Measurements from ENCODE around the gene SFMBT1.

SFMBT1 gene

DNA sequence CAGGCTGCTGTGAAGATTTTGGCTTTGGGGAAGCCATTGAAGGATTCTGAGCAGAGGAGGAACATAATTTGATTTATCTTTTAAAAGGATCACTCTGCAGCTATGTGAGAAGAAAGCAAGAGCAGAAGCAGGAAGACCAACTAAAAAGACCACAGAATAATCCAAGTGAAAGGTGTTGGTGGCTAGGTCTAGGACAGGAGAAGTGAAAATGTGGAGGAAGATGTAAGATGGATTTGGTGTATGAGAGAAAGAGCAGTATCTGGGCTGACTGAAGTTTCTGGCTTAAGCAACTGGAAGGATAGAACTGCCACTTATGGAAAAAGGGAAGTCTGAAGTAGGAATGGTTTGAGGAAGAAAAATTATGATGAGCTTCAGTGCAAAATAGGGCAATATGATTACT lies 62.0 kb downstream of the SFMBT1 start:
- TF ChIP-seq ZNF48 (tag by site-specific recombination; IDR thresholded peaks at IDR 0.05) (no peak), ZNF132 (tag by site-specific recombination; IDR thresholded peaks at IDR 0.05; ENCODE audit: borderline replicate concordance) (no peak), ZBTB7A (tag by site-specific recombination; IDR thresholded peaks at IDR 0.05; ENCODE audit: low read depth) (no peak)
- ChIA-PET CTCF (interaction anchor here (0.6 to 0.9 kb wide), 3 partner anchors 13 to 1352 kb away, joined by 3 to 4 read pairs (median 3); no protein-coding TSS in a partner anchor), POLR2A (no interaction called here)
- Histone ChIP-seq H3K4me3 (ENCODE audit: low read depth, low read length) (no peak overlapping the region), H3K36me3 (ENCODE audit: control insufficient read depth in 2 of 2, insufficient read depth in 1 of 2, low read length in 2 of 2) (no peaks in the 10 kb centered on the region), H3K4me1 (ENCODE audit: control insufficient read depth, insufficient read depth, low read length) (no peaks in the 10 kb centered on the region), H3K27ac (ENCODE audit: extremely low read depth, low read depth, low read length) (no peak overlapping the region), H3K9me3 (ENCODE audit: control insufficient read depth, insufficient read depth, low read depth, low read length) (no peaks in the 10 kb centered on the region)

DNA sequence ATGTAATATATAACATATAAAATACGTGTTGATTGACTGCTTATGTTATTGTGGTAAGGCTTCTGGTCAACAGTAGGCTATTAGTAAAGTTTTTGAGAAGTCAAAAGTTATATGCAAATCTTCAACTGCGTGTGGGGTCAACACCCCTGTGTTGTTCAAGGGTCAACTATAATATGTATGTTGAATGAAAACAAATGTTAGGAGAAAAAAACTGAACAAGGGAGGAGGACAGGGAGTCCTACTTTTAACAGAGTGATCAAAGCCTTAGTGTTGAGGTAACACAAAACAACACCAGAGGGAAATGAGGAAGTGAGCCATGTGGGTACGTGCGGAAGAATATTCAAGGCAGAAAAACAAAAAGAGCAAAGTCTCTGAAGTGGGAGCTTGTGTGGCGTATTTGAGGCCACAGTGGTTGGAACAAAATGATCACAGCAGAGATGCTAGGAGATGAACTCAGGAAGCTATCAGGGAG lies 62.5 kb downstream of the SFMBT1 start:
- ChIA-PET POLR2A (no interaction called here), CTCF (interaction anchor here (0.6 kb wide), 1 partner anchor 1353 kb away, joined by 3 read pairs; no protein-coding TSS in a partner anchor)
- no peaks in the 10 kb centered on the region for H3K4me1 ChIP-seq (ENCODE audit: control insufficient read depth, insufficient read depth, low read length)
- H3K27ac ChIP-seq (ENCODE audit: extremely low read depth, low read depth, low read length) = no peak overlapping the region
- no peak overlapping the region for H3K4me3 ChIP-seq (ENCODE audit: low read depth, low read length)
- no peaks in the 10 kb centered on the region for H3K36me3 ChIP-seq (ENCODE audit: control insufficient read depth in 2 of 2, insufficient read depth in 1 of 2, low read length in 2 of 2)
- H3K9me3 ChIP-seq (ENCODE audit: control insufficient read depth, insufficient read depth, low read depth, low read length) = no peaks in the 10 kb centered on the region
- TF ChIP-seq EGR2 (tag by site-specific recombination; IDR thresholded peaks at IDR 0.05; ENCODE audit: low read depth) = no peak
- no peak for TF ChIP-seq ZNF138 (tag by site-specific recombination; IDR thresholded peaks at IDR 0.05; ENCODE audit: borderline replicate concordance)
- no peak for TF ChIP-seq ZNF132 (tag by site-specific recombination; IDR thresholded peaks at IDR 0.05; ENCODE audit: borderline replicate concordance)
- TF ChIP-seq, protein P1, sequence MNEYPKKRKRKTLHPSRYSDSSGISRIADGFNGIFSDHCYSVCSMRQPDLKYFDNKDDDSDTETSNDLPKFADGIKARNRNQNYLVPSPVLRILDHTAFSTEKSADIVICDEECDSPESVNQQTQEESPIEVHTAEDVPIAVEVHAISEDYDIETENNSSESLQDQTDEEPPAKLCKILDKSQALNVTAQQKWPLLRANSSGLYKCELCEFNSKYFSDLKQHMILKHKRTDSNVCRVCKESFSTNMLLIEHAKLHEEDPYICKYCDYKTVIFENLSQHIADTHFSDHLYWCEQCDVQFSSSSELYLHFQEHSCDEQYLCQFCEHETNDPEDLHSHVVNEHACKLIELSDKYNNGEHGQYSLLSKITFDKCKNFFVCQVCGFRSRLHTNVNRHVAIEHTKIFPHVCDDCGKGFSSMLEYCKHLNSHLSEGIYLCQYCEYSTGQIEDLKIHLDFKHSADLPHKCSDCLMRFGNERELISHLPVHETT (tag by site-specific recombination; IDR thresholded peaks at IDR 0.05) = no peak
- TF ChIP-seq ZNF10 (tag by site-specific recombination; IDR thresholded peaks at IDR 0.05) = no peak
- TF ChIP-seq, protein P2, sequence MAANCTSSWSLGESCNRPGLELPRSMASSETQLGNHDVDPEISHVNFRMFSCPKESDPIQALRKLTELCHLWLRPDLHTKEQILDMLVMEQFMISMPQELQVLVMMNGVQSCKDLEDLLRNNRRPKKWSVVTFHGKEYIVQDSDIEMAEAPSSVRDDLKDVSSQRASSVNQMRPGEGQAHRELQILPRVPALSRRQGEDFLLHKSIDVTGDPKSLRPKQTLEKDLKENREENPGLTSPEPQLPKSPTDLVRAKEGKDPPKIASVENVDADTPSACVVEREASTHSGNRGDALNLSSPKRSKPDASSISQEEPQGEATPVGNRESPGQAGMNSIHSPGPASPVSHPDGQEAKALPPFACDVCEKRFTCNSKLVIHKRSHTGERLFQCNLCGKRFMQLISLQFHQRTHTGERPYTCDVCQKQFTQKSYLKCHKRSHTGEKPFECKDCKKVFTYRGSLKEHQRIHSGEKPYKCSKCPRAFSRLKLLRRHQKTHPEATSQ (tag by site-specific recombination; IDR thresholded peaks at IDR 0.05) = no peak
- no peak for TF ChIP-seq ZNF302 (tag by site-specific recombination; IDR thresholded peaks at IDR 0.05; ENCODE audit: low read depth)
- TF ChIP-seq, protein P3, sequence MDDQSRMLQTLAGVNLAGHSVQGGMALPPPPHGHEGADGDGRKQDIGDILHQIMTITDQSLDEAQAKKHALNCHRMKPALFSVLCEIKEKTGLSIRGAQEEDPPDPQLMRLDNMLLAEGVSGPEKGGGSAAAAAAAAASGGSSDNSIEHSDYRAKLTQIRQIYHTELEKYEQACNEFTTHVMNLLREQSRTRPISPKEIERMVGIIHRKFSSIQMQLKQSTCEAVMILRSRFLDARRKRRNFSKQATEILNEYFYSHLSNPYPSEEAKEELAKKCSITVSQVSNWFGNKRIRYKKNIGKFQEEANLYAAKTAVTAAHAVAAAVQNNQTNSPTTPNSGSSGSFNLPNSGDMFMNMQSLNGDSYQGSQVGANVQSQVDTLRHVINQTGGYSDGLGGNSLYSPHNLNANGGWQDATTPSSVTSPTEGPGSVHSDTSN (CRISPR knock-in tag; IDR thresholded peaks at IDR 0.05) = no peak
- TF ChIP-seq OSR2 (tag by site-specific recombination; IDR thresholded peaks at IDR 0.05) = no peak
- TF ChIP-seq ZNF239 (tag by site-specific recombination; IDR thresholded peaks at IDR 0.05) = no peak
- no peak for TF ChIP-seq ZNF473 (tag by site-specific recombination; IDR thresholded peaks at IDR 0.05)

DNA sequence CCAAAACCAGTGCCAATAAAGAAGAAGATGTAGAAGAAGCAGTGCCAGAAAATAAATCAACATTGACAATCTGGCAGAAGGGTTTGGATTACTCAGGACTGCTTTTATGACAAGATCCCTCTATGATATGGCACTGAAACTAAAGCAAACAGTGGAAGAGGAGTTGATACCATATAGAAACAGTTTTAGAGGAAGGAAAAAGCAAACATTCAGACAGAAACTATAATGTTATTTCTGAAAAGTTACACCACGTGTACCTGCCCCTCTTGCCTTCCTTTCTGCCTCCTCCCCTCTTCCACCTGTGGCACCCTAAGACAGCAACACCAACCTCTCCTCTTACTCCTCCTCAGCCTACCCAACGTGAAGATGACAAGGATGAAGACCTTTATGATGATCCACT lies 63.0 kb downstream of the SFMBT1 start:
- Histone ChIP-seq H3K27ac (ENCODE audit: extremely low read depth, low read depth, low read length) (no peak overlapping the region), H3K4me3 (ENCODE audit: low read depth, low read length) (no peak overlapping the region), H3K9me3 (ENCODE audit: control insufficient read depth, insufficient read depth, low read depth, low read length) (no peaks in the 10 kb centered on the region), H3K36me3 (ENCODE audit: control insufficient read depth in 2 of 2, insufficient read depth in 1 of 2, low read length in 2 of 2) (no peaks in the 10 kb centered on the region), H3K4me1 (ENCODE audit: control insufficient read depth, insufficient read depth, low read length) (no peaks in the 10 kb centered on the region)
- no peak for TF ChIP-seq OVOL3 (tag by site-specific recombination; IDR thresholded peaks at IDR 0.05)
- no peak for TF ChIP-seq OSR2 (tag by site-specific recombination; IDR thresholded peaks at IDR 0.05)
- TF ChIP-seq, protein P4, sequence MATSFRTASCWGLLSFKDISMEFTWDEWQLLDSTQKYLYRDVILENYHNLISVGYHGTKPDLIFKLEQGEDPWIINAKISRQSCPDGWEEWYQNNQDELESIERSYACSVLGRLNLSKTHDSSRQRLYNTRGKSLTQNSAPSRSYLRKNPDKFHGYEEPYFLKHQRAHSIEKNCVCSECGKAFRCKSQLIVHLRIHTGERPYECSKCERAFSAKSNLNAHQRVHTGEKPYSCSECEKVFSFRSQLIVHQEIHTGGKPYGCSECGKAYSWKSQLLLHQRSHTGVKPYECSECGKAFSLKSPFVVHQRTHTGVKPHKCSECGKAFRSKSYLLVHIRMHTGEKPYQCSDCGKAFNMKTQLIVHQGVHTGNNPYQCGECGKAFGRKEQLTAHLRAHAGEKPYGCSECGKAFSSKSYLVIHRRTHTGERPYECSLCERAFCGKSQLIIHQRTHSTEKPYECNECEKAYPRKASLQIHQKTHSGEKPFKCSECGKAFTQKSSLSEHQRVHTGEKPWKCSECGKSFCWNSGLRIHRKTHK (tag by site-specific recombination; IDR thresholded peaks at IDR 0.05) = no peak
- no peak for TF ChIP-seq ZNF157 (tag by site-specific recombination; IDR thresholded peaks at IDR 0.05)
- TF ChIP-seq, protein P2 (tag by site-specific recombination; IDR thresholded peaks at IDR 0.05) = no peak
- peak; percentile 50 for TF ChIP-seq SCRT2 (tag by site-specific recombination; IDR thresholded peaks at IDR 0.05)
- TF ChIP-seq, protein P5, sequence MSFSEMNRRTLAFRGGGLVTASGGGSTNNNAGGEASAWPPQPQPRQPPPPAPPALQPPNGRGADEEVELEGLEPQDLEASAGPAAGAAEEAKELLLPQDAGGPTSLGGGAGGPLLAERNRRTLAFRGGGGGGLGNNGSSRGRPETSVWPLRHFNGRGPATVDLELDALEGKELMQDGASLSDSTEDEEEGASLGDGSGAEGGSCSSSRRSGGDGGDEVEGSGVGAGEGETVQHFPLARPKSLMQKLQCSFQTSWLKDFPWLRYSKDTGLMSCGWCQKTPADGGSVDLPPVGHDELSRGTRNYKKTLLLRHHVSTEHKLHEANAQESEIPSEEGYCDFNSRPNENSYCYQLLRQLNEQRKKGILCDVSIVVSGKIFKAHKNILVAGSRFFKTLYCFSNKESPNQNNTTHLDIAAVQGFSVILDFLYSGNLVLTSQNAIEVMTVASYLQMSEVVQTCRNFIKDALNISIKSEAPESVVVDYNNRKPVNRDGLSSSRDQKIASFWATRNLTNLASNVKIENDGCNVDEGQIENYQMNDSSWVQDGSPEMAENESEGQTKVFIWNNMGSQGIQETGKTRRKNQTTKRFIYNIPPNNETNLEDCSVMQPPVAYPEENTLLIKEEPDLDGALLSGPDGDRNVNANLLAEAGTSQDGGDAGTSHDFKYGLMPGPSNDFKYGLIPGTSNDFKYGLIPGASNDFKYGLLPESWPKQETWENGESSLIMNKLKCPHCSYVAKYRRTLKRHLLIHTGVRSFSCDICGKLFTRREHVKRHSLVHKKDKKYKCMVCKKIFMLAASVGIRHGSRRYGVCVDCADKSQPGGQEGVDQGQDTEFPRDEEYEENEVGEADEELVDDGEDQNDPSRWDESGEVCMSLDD (tag by site-specific recombination; IDR thresholded peaks at IDR 0.05) = no peak
- TF ChIP-seq SP7 (tag by site-specific recombination; IDR thresholded peaks at IDR 0.05) = no peak
- TF ChIP-seq ZNF184 (tag by site-specific recombination; IDR thresholded peaks at IDR 0.05) = no peak
- POLR2A ChIA-PET = no interaction called here
- CTCF ChIA-PET = no interaction called here

Measured in HEK293 (cell line).